Keratinocyte (primary cell): ENCODE data around the gene MYO15B.

Experiments
- CTCF ChIP-seq, 3 experiments: IDR thresholded peaks in 1 of 3; conservative IDR thresholded peaks in 1 of 3; optimal IDR thresholded peaks in 1 of 3; 2 replicates in 2 of 3; 3 replicates in 1 of 3; pipeline versions ENCODE3 to v1.5.1; 2011; ENCODE audit warnings: low read length in 3 of 3, mild to moderate bottlenecking in 3 of 3, moderate library complexity in 2 of 3, control low read depth in 1 of 3, inconsistent platforms in 1 of 3; ENCODE audit not compliant: insufficient read depth in 2 of 3; ENCODE audit errors: extremely low read depth in 1 of 3
- EZH2 ChIP-seq: IDR thresholded peaks from one replicate; pipeline ENCODE4 v1.6.1; 2012; ENCODE audit warnings: inconsistent platforms, mild to moderate bottlenecking, low read length, moderate library complexity

GRCh38 chr17:75607086-75607485 is 19.5 kb downstream of the MYO15B start:
- TF ChIP-seq CTCF (optimal IDR thresholded peaks at IDR 0.05 in 1 of 3, IDR thresholded peaks at IDR 0.05 in 1 of 3, conservative IDR thresholded peaks at IDR 0.05 in 1 of 3; ENCODE audit: extremely low read depth in 1 of 3, insufficient read depth in 2 of 3, low read length in 3 of 3) = no peak
- TF ChIP-seq EZH2 = no peak
